Panc1 (cell line): ENCODE measurements around the gene MSH3. TPM values are rescaled to one million over a fixed set of nuclear protein-coding genes. Genes with fewer than 3 reads are reported as not detected.

ENCODE experiments used
- ATAC-seq: fragments of 200-7000 bp; cut with Tn5 transposase; 2 replicates; pipeline ENCODE4 v1.9.1; 2020; ENCODE audit warnings: mild to moderate bottlenecking, moderate library complexity
- BruUV-seq: library from RNA; stranded (reverse); fragments of 400-500 nt; replicated peaks from 2 replicates; lab custom pipeline; 2021; lab: Mats Ljungman, UMichigan
- CTCF ChIA-PET: fragments of 300-600 bp; sonication (Branson Sonifier 250); formaldehyde crosslinking; loops from one replicate; lab custom pipeline; 2022; ENCODE audit warnings: antibody characterized with exemption; lab: Charles Lee
- POLR2A ChIA-PET: fragments of 300-600 bp; sonication (Branson Sonifier 250); formaldehyde crosslinking; loops from one replicate; lab custom pipeline; 2022; ENCODE audit warnings: antibody characterized with exemption; lab: Charles Lee
- DNase-seq: peaks from one replicate; pipeline ENCODE4 v3.0.0-alpha.2; 2010; ENCODE audit warnings: low read depth, low spot score
- H3K27ac ChIP-seq: 2 replicates; pipeline ENCODE4 v1.5.1; 2011; ENCODE audit warnings: mild to moderate bottlenecking, low read length, inconsistent platforms
- H3K27me3 ChIP-seq: fragments of 200-500 bp; sonication (Bioruptor generic); 2 replicates; pipeline ENCODE4 v1.6.0; 2014; ENCODE audit warnings: low read length, inconsistent platforms; ENCODE audit not compliant: control insufficient read depth, insufficient read depth
- H3K36me3 ChIP-seq: fragments of 200-500 bp; sonication (Bioruptor generic); 2 replicates; pipeline ENCODE4 v1.5.1; 2014; ENCODE audit warnings: inconsistent platforms, mild to moderate bottlenecking, low read length, moderate library complexity; ENCODE audit not compliant: control insufficient read depth, insufficient read depth
- H3K4me1 ChIP-seq: 2 replicates; pipeline ENCODE4 v1.5.1; 2011; ENCODE audit warnings: inconsistent platforms, mild to moderate bottlenecking, low read length, moderate library complexity; ENCODE audit not compliant: control insufficient read depth, insufficient read depth
- H3K4me3 ChIP-seq, 2 experiments: 2 replicates each; pipeline ENCODE4 v1.5.1; 2011 to 2012; ENCODE audit warnings: low read depth in 2 of 2, low read length in 2 of 2, mild to moderate bottlenecking in 2 of 2, inconsistent platforms in 1 of 2, moderate library complexity in 1 of 2
- H3K9me3 ChIP-seq: fragments of 200-500 bp; sonication (Bioruptor generic); 2 replicates; pipeline ENCODE4 v1.5.1; 2014; ENCODE audit warnings: low read depth, mild to moderate bottlenecking, inconsistent platforms, low read length, moderate library complexity; ENCODE audit not compliant: control insufficient read depth, insufficient read depth
- POLR2AphosphoS5 ChIP-seq: IDR thresholded peaks from 2 replicates; pipeline ENCODE4 v1.6.1; 2012; ENCODE audit warnings: mild to moderate bottlenecking, low read depth, low read length, moderate library complexity
- SIN3A ChIP-seq: IDR thresholded peaks from 2 replicates; pipeline ENCODE4 v1.6.1; 2012; ENCODE audit warnings: low read depth, mild to moderate bottlenecking, low read length, moderate library complexity, borderline replicate concordance; ENCODE audit not compliant: insufficient read depth
- TCF7L2 ChIP-seq: IDR thresholded peaks from 2 replicates; pipeline ENCODE4 v1.6.1; 2011; ENCODE audit warnings: mild to moderate bottlenecking, low read depth, low read length, inconsistent platforms
- in situ Hi-C: cut with HindIII; loops from 2 replicates; pipeline ENCODE4 v1.10.0; 2016; ENCODE audit warnings: low sequenced_read_pairs, low pct_unique_long_range_greater_than_20kb
- intact Hi-C: fragments of 100-400 bp; cut with micrococcal nuclease; formaldehyde crosslinking; loops from one replicate; pipeline ENCODE4 v1.10.0; 2022; ENCODE audit not compliant: unreplicated experiment
- total RNA-seq: library from RNA; stranded (reverse); gene quantifications from one replicate; pipeline ENCODE4 v1.2.1, GENCODE V29; 2021; ENCODE audit not compliant: unreplicated experiment
- TF ChIP-seq, protein P1 (sequence below): fragments of 450-650 bp; IDR thresholded peaks from 2 replicates; pipeline ENCODE4 v1.5.1; 2017; ENCODE audit warnings: mild to moderate bottlenecking
- TF ChIP-seq, protein P2 (sequence below), 2 experiments: IDR thresholded peaks; 2 replicates each; pipeline ENCODE4 v1.6.1; 2011 to 2012; ENCODE audit warnings: low read depth in 2 of 2, control low read depth in 1 of 2, low read length in 1 of 2, mild to moderate bottlenecking in 1 of 2, moderate library complexity in 1 of 2; ENCODE audit not compliant: insufficient read depth in 1 of 2

Gene MSH3
- total RNA-seq, 1 experiment from 2014 or later: 18.9 TPM

DNA sequence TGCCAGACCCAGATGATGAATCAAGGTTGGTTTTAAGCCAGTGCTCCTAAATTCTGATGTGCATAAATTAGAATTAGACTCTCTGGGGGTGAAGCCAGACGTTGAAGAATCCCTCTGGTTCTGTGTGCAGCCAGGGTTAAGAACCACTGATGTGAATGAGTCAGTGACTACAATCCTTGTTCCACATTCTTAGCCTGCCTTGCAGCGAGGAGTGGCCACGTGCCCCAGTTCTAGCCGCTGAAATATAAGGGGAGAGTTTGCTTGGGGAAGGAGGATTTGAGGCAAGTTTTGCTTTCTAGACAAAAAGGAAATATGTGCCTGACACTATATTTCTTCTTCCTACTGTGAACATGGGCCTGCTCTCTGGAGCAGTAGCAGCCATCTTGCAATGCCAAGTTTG is 34.2 kb upstream of the MSH3 start:
- no peaks in the 10 kb centered on the region for H3K9me3 ChIP-seq
- no TSS peak for BruUV-seq
- ATAC-seq: no peak

DNA sequence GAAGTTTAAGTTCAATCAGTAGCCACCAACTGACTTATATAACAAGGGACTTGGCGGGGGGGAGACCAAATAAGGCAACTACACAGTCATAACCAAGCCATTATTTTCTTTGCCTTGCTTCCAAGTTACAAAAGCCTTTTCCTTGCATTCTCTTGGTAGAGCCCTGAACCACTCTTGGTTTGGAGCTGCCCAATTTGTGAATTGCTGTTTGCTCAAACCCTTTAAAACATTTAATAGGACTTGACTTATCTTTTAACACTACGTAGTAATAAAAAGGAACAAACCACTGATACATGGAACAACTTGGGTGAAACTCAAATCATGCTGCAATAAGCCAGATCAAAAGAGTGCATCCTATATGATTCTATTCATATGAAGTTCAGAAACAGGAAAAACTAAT is 31.7 kb upstream of the MSH3 start:
- intact Hi-C loops (no loop called here), in situ Hi-C loops (no loop called here)
- no peaks in the 10 kb centered on the region for H3K27me3 ChIP-seq
- no peak for DNase-seq
- ChIA-PET POLR2A (interaction anchor here (0.7 kb wide), 1 partner anchor 115 kb away, joined by 3 read pairs; no protein-coding TSS in a partner anchor), CTCF (no interaction called here)
- H3K4me1 ChIP-seq: no peaks in the 10 kb centered on the region
- no peak overlapping the region for H3K4me3 ChIP-seq
- no peak for TF ChIP-seq POLR2AphosphoS5
- H3K9me3 ChIP-seq: no peaks in the 10 kb centered on the region
- H3K27ac ChIP-seq: no peak overlapping the region
- H3K36me3 ChIP-seq: no peaks in the 10 kb centered on the region
- BruUV-seq: no TSS peak
- ATAC-seq: no peak

More for the DNA sequence above, 34.2 kb upstream of the MSH3 start:
- Histone ChIP-seq H3K27ac (no peak overlapping the region), H3K27me3 (no peaks in the 10 kb centered on the region), H3K4me1 (no peaks in the 10 kb centered on the region), H3K36me3 (no peaks in the 10 kb centered on the region), H3K4me3 (no peak overlapping the region)
- DNase-seq: no peak
- intact Hi-C loops: no loop called here
- in situ Hi-C loops: no loop called here
- TF ChIP-seq SIN3A: no peak
- TF ChIP-seq POLR2AphosphoS5: no peak
- TF ChIP-seq TCF7L2: no peak
- TF ChIP-seq, protein P1, sequence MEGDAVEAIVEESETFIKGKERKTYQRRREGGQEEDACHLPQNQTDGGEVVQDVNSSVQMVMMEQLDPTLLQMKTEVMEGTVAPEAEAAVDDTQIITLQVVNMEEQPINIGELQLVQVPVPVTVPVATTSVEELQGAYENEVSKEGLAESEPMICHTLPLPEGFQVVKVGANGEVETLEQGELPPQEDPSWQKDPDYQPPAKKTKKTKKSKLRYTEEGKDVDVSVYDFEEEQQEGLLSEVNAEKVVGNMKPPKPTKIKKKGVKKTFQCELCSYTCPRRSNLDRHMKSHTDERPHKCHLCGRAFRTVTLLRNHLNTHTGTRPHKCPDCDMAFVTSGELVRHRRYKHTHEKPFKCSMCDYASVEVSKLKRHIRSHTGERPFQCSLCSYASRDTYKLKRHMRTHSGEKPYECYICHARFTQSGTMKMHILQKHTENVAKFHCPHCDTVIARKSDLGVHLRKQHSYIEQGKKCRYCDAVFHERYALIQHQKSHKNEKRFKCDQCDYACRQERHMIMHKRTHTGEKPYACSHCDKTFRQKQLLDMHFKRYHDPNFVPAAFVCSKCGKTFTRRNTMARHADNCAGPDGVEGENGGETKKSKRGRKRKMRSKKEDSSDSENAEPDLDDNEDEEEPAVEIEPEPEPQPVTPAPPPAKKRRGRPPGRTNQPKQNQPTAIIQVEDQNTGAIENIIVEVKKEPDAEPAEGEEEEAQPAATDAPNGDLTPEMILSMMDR: no peak
- TF ChIP-seq, protein P2, sequence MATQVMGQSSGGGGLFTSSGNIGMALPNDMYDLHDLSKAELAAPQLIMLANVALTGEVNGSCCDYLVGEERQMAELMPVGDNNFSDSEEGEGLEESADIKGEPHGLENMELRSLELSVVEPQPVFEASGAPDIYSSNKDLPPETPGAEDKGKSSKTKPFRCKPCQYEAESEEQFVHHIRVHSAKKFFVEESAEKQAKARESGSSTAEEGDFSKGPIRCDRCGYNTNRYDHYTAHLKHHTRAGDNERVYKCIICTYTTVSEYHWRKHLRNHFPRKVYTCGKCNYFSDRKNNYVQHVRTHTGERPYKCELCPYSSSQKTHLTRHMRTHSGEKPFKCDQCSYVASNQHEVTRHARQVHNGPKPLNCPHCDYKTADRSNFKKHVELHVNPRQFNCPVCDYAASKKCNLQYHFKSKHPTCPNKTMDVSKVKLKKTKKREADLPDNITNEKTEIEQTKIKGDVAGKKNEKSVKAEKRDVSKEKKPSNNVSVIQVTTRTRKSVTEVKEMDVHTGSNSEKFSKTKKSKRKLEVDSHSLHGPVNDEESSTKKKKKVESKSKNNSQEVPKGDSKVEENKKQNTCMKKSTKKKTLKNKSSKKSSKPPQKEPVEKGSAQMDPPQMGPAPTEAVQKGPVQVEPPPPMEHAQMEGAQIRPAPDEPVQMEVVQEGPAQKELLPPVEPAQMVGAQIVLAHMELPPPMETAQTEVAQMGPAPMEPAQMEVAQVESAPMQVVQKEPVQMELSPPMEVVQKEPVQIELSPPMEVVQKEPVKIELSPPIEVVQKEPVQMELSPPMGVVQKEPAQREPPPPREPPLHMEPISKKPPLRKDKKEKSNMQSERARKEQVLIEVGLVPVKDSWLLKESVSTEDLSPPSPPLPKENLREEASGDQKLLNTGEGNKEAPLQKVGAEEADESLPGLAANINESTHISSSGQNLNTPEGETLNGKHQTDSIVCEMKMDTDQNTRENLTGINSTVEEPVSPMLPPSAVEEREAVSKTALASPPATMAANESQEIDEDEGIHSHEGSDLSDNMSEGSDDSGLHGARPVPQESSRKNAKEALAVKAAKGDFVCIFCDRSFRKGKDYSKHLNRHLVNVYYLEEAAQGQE (IDR thresholded peaks at IDR 0.05; ENCODE audit: insufficient read depth in 1 of 2, low read depth in 2 of 2, low read length in 1 of 2): no peak
- ChIA-PET CTCF (no interaction called here), POLR2A (no interaction called here)

DNA sequence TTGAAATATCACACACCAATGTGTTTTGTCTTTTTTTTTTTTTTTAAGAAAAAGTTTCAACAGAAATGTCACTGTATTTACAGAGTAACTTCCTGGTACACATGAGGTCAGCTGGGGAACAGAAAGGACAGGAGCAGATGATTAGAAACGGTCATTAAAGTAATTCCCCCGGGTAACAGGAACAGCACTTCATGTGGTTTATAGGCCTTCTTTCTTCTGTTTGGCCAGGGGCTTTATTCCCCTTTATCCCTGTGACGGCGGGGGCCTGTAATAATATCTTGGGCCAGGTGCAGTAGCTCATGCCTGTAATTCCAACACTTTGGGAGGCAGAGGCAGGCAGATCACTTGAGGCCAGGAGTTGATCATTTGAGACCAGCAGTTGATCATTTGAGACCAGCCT is 30.5 kb upstream of the MSH3 start:
- ChIA-PET CTCF (no interaction called here), POLR2A (interaction anchor here (0.5 kb wide), 1 partner anchor 35 kb away, joined by 3 read pairs; no protein-coding TSS in a partner anchor)
- H3K9me3 ChIP-seq: no peaks in the 10 kb centered on the region
- ATAC-seq (no peak), DNase-seq (no peak)
- H3K4me3 ChIP-seq: no peak overlapping the region
- no peak overlapping the region for H3K27ac ChIP-seq
- in situ Hi-C loops (no loop called here), intact Hi-C loops (no loop called here)
- BruUV-seq: no TSS peak
- H3K4me1 ChIP-seq: no peaks in the 10 kb centered on the region
- H3K36me3 ChIP-seq: 0 out of 2 replicates have a peak, but pooled peaks cover under 1% of the 10 kb centered on the region
- H3K27me3 ChIP-seq: no peaks in the 10 kb centered on the region
- TF ChIP-seq SIN3A (no peak), POLR2AphosphoS5 (no peak), TCF7L2 (no peak)
- TF ChIP-seq, protein P1: no peak
- TF ChIP-seq, protein P2 (IDR thresholded peaks at IDR 0.05; ENCODE audit: insufficient read depth in 1 of 2, low read depth in 2 of 2, low read length in 1 of 2): no peak
